ENCODE results near the gene PATJ.
"Not testable (repeated sequence)": the region's sequence is repeated elsewhere in the genome, so short reads cannot be mapped to it uniquely, and the experiment has no call there.

Gene PATJ

GRCh38 chr1:61844006-61844405, 101.7 kb downstream of the PATJ start:
- no peak for TF ChIP-seq CTCF (conservative IDR thresholded peaks at IDR 0.05; ENCODE audit: low read length)
- H3K4me3 ChIP-seq (ENCODE audit: low read length), result no peak overlapping the region
- DNase-seq (ENCODE audit: low read depth), result peak; percentile 11

- not testable (repeated sequence) for H3K4me3 ChIP-seq (ENCODE audit: low read length); DNase-seq (ENCODE audit: low read depth)
Observed at GRCh38 chr1:61844664-61845063, 102.4 kb downstream of the PATJ start.

- DNase-seq (ENCODE audit: low read depth), result no peak
- no peak for TF ChIP-seq CTCF (conservative IDR thresholded peaks at IDR 0.05; ENCODE audit: low read length)
Observed at GRCh38 chr1:61851235-61851634, 109.0 kb downstream of the PATJ start.

GRCh38 chr1:61851849-61852669, 109.8 kb downstream of the PATJ start:
- DNase-seq (ENCODE audit: low read depth), result peak; percentile 77
- peak; percentile 83 for TF ChIP-seq CTCF (conservative IDR thresholded peaks at IDR 0.05; ENCODE audit: low read length)
- no peak overlapping the region for H3K4me3 ChIP-seq (ENCODE audit: low read length)

More at GRCh38 chr1:61851235-61851634, 109.0 kb downstream of the PATJ start:
- H3K4me3 ChIP-seq (ENCODE audit: low read length), result no peak overlapping the region

- H3K4me3 ChIP-seq (ENCODE audit: low read length), result no peak overlapping the region
- no peak for DNase-seq (ENCODE audit: low read depth)
- TF ChIP-seq CTCF (conservative IDR thresholded peaks at IDR 0.05; ENCODE audit: low read length), result no peak
Observed at GRCh38 chr1:61852670-61853015, 110.4 kb downstream of the PATJ start.

GRCh38 chr1:61853583-61853982, 111.3 kb downstream of the PATJ start:
- TF ChIP-seq CTCF (conservative IDR thresholded peaks at IDR 0.05; ENCODE audit: low read length), result peak; percentile 52
- peak; percentile 29 for DNase-seq (ENCODE audit: low read depth)
- no peak overlapping the region for H3K4me3 ChIP-seq (ENCODE audit: low read length)

GRCh38 chr1:61864489-61864888, 122.2 kb downstream of the PATJ start:
- no peak for DNase-seq (ENCODE audit: low read depth)
- no peak overlapping the region for H3K4me3 ChIP-seq (ENCODE audit: low read length)
- no peak for TF ChIP-seq CTCF (conservative IDR thresholded peaks at IDR 0.05; ENCODE audit: low read length)
